ENCODE measurements around the gene TMEM266.

The TMEM266 gene

GRCh38 chr15:76169018-76169417 is 109.2 kb downstream of the TMEM266 start:
- peak; percentile 91 for ATAC-seq

GRCh38 chr15:76169911-76170800 is 110.4 kb downstream of the TMEM266 start:
- ATAC-seq, result peak; percentile 20; the same call in 1 of the 3 replicates
- TF ChIP-seq ZNF8 (CRISPR knock-in tag; IDR thresholded peaks at IDR 0.05), result no peak
- TF ChIP-seq CSDC2 (CRISPR knock-in tag; IDR thresholded peaks at IDR 0.05), result no peak
- TF ChIP-seq PPARA (CRISPR knock-in tag; IDR thresholded peaks at IDR 0.05; ENCODE audit: borderline replicate concordance), result no peak
- TF ChIP-seq, protein P1, sequence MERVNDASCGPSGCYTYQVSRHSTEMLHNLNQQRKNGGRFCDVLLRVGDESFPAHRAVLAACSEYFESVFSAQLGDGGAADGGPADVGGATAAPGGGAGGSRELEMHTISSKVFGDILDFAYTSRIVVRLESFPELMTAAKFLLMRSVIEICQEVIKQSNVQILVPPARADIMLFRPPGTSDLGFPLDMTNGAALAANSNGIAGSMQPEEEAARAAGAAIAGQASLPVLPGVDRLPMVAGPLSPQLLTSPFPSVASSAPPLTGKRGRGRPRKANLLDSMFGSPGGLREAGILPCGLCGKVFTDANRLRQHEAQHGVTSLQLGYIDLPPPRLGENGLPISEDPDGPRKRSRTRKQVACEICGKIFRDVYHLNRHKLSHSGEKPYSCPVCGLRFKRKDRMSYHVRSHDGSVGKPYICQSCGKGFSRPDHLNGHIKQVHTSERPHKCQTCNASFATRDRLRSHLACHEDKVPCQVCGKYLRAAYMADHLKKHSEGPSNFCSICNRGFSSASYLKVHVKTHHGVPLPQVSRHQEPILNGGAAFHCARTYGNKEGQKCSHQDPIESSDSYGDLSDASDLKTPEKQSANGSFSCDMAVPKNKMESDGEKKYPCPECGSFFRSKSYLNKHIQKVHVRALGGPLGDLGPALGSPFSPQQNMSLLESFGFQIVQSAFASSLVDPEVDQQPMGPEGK (CRISPR knock-in tag; IDR thresholded peaks at IDR 0.05; ENCODE audit: borderline replicate concordance), result no peak
- no peak for TF ChIP-seq ZNF565 (CRISPR knock-in tag; conservative IDR thresholded peaks at IDR 0.05; ENCODE audit: low read depth)
- TF ChIP-seq POU6F1 (CRISPR knock-in tag; IDR thresholded peaks at IDR 0.05; ENCODE audit: borderline replicate concordance, low read depth), result no peak
- no peak for TF ChIP-seq ISL1 (CRISPR knock-in tag; IDR thresholded peaks at IDR 0.05)
- TF ChIP-seq, protein P2, sequence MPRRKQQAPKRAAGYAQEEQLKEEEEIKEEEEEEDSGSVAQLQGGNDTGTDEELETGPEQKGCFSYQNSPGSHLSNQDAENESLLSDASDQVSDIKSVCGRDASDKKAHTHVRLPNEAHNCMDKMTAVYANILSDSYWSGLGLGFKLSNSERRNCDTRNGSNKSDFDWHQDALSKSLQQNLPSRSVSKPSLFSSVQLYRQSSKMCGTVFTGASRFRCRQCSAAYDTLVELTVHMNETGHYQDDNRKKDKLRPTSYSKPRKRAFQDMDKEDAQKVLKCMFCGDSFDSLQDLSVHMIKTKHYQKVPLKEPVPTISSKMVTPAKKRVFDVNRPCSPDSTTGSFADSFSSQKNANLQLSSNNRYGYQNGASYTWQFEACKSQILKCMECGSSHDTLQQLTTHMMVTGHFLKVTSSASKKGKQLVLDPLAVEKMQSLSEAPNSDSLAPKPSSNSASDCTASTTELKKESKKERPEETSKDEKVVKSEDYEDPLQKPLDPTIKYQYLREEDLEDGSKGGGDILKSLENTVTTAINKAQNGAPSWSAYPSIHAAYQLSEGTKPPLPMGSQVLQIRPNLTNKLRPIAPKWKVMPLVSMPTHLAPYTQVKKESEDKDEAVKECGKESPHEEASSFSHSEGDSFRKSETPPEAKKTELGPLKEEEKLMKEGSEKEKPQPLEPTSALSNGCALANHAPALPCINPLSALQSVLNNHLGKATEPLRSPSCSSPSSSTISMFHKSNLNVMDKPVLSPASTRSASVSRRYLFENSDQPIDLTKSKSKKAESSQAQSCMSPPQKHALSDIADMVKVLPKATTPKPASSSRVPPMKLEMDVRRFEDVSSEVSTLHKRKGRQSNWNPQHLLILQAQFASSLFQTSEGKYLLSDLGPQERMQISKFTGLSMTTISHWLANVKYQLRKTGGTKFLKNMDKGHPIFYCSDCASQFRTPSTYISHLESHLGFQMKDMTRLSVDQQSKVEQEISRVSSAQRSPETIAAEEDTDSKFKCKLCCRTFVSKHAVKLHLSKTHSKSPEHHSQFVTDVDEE (CRISPR knock-in tag; IDR thresholded peaks at IDR 0.05), result no peak
- no peak for TF ChIP-seq TOX (CRISPR knock-in tag; IDR thresholded peaks at IDR 0.05; ENCODE audit: borderline replicate concordance)
- TF ChIP-seq, protein P3, sequence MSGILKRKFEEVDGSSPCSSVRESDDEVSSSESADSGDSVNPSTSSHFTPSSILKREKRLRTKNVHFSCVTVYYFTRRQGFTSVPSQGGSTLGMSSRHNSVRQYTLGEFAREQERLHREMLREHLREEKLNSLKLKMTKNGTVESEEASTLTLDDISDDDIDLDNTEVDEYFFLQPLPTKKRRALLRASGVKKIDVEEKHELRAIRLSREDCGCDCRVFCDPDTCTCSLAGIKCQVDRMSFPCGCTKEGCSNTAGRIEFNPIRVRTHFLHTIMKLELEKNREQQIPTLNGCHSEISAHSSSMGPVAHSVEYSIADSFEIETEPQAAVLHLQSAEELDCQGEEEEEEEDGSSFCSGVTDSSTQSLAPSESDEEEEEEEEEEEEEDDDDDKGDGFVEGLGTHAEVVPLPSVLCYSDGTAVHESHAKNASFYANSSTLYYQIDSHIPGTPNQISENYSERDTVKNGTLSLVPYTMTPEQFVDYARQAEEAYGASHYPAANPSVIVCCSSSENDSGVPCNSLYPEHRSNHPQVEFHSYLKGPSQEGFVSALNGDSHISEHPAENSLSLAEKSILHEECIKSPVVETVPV (CRISPR knock-in tag; IDR thresholded peaks at IDR 0.05), result no peak
- TF ChIP-seq ZC3H10 (CRISPR knock-in tag; IDR thresholded peaks at IDR 0.05), result no peak

More at GRCh38 chr15:76169018-76169417, 109.2 kb downstream of the TMEM266 start:
- no peak for TF ChIP-seq GLIS3 (CRISPR knock-in tag; IDR thresholded peaks at IDR 0.05)
- TF ChIP-seq ZFP30 (CRISPR knock-in tag; IDR thresholded peaks at IDR 0.05), result no peak
- no peak for TF ChIP-seq TOX (CRISPR knock-in tag; IDR thresholded peaks at IDR 0.05; ENCODE audit: borderline replicate concordance)
- no peak for TF ChIP-seq CREB5 (CRISPR knock-in tag; IDR thresholded peaks at IDR 0.05; ENCODE audit: low read depth)
- TF ChIP-seq, protein P2 (CRISPR knock-in tag; IDR thresholded peaks at IDR 0.05), result no peak
- TF ChIP-seq, protein P1 (CRISPR knock-in tag; IDR thresholded peaks at IDR 0.05; ENCODE audit: borderline replicate concordance), result no peak
- TF ChIP-seq POU6F1 (CRISPR knock-in tag; IDR thresholded peaks at IDR 0.05; ENCODE audit: borderline replicate concordance, low read depth), result no peak
- no peak for TF ChIP-seq PPARA (CRISPR knock-in tag; IDR thresholded peaks at IDR 0.05; ENCODE audit: borderline replicate concordance)
- no peak for TF ChIP-seq ZNF70 (CRISPR knock-in tag; IDR thresholded peaks at IDR 0.05)
